Vagina (tissue), 2 donors: ENCODE results near the gene MAD1L1. TPM values are rescaled to one million over a fixed set of nuclear protein-coding genes. Genes with fewer than 3 reads are reported as not detected.

ENCODE experiments used
- DNase-seq, 2 donors: peaks; one replicate each; pipeline ENCODE4 v3.0.0-alpha.2; 2017; ENCODE audit errors: extremely low spot score in 2 of 2
- H3K27ac ChIP-seq: fragments of 200-600 bp; sonication (generic); one replicate; pipeline ENCODE4 v1.5.1; 2019
- H3K27me3 ChIP-seq: fragments of 200-600 bp; sonication (generic); one replicate; pipeline ENCODE4 v1.5.1; 2019
- H3K36me3 ChIP-seq, 2 donors: fragments of 200-600 bp; sonication (generic); one replicate each; pipeline ENCODE4 v1.5.1; 2017 to 2019
- H3K4me1 ChIP-seq: fragments of 200-600 bp; sonication (generic); one replicate; pipeline ENCODE4 v1.5.1; 2019
- H3K4me3 ChIP-seq, 2 donors: fragments of 200-600 bp; sonication (generic); 1 replicate in 1 of 2; 2 replicates in 1 of 2; pipeline ENCODE4 v1.5.1; 2016 to 2019
- H3K9me3 ChIP-seq: fragments of 200-600 bp; sonication (generic); one replicate; pipeline ENCODE4 v1.5.1; 2019
- CTCF ChIP-seq, 3 experiments: fragments of 450-650 bp in 2 of 3; fragments of 200-600 bp in 1 of 3; sonication (generic) in 1 of 3; IDR thresholded peaks; one replicate each; pipeline ENCODE4 v1.5.1; 2017 to 2019; ENCODE audit warnings: antibody characterized with exemption in 3 of 3, mild to moderate bottlenecking in 2 of 3, moderate library complexity in 2 of 3
- POLR2A ChIP-seq, 2 donors: fragments of 450-650 bp; IDR thresholded peaks; one replicate each; pipeline ENCODE4 v1.6.1; 2017; ENCODE audit warnings: antibody characterized with exemption in 2 of 2, mild to moderate bottlenecking in 2 of 2, moderate library complexity in 2 of 2
- POLR2AphosphoS5 ChIP-seq, 2 donors: sonication (generic); formaldehyde crosslinking; IDR thresholded peaks; one replicate each; pipeline ENCODE4 v1.9.0; 2017; ENCODE audit warnings: antibody characterized with exemption in 2 of 2, mild to moderate bottlenecking in 2 of 2, low read depth in 1 of 2; ENCODE audit not compliant: insufficient read depth in 1 of 2
- intact Hi-C: fragments of 100-400 bp; cut with DNase I; formaldehyde crosslinking; loops from one replicate; pipeline ENCODE4 v1.15.1; 2023
- total RNA-seq: library from RNA; depleted of rRNA; stranded (reverse); fragments of >200 nt; gene quantifications from one replicate; pipeline ENCODE4 v1.2.3, GENCODE V29; 2016

Gene MAD1L1
- total RNA-seq, 1 donor from 2014 or later: 62.4 TPM

GRCh38 chr7:1798191-1798590 lies 434.6 kb downstream of the MAD1L1 start:
- Histone ChIP-seq H3K4me3 (no peak overlapping the region), H3K36me3 (no peaks in the 10 kb centered on the region), H3K27ac (no peak overlapping the region), H3K9me3 (peaks cover 12% of the 10 kb centered on the region), H3K27me3 (no peaks in the 10 kb centered on the region), H3K4me1 (no peaks in the 10 kb centered on the region)
- TF ChIP-seq POLR2AphosphoS5 (IDR thresholded peaks at IDR 0.05; ENCODE audit: insufficient read depth in 1 of 2, low read depth in 1 of 2) (no peak), POLR2A (IDR thresholded peaks at IDR 0.05) (no peak), CTCF (IDR thresholded peaks at IDR 0.05) (no peak)
- intact Hi-C loops: no loop called here
- no peak for DNase-seq

GRCh38 chr7:1794888-1795542 lies 437.7 kb downstream of the MAD1L1 start:
- H3K4me1 ChIP-seq: no peaks in the 10 kb centered on the region
- H3K9me3 ChIP-seq: peaks cover 12% of the 10 kb centered on the region
- TF ChIP-seq CTCF (IDR thresholded peaks at IDR 0.05) (no peak), POLR2A (IDR thresholded peaks at IDR 0.05) (no peak), POLR2AphosphoS5 (IDR thresholded peaks at IDR 0.05; ENCODE audit: insufficient read depth in 1 of 2, low read depth in 1 of 2) (no peak)
- H3K27me3 ChIP-seq: no peaks in the 10 kb centered on the region
- H3K36me3 ChIP-seq: no peaks in the 10 kb centered on the region
- no peak overlapping the region for H3K27ac ChIP-seq
- H3K4me3 ChIP-seq: no peak overlapping the region
- intact Hi-C loops: no loop called here
- no peak for DNase-seq

- Histone ChIP-seq H3K36me3 (no peaks in the 10 kb centered on the region), H3K4me1 (peaks cover under 1% of the 10 kb centered on the region), H3K9me3 (no peaks in the 10 kb centered on the region), H3K27me3 (no peaks in the 10 kb centered on the region), H3K27ac (no peak overlapping the region), H3K4me3 (no peak overlapping the region)
- no peak for TF ChIP-seq POLR2AphosphoS5 (IDR thresholded peaks at IDR 0.05; ENCODE audit: insufficient read depth in 1 of 2, low read depth in 1 of 2)
- no peak for TF ChIP-seq POLR2A (IDR thresholded peaks at IDR 0.05)
- no peak for TF ChIP-seq CTCF (IDR thresholded peaks at IDR 0.05)
- intact Hi-C loops: no loop called here
- no peak for DNase-seq
These were observed 445.0 kb downstream of the MAD1L1 start for GRCh38 chr7:1787681-1788235.

GRCh38 chr7:1787241-1787640 lies 445.5 kb downstream of the MAD1L1 start:
- Histone ChIP-seq H3K27me3 (no peaks in the 10 kb centered on the region), H3K27ac (no peak overlapping the region), H3K36me3 (no peaks in the 10 kb centered on the region), H3K4me1 (peaks cover 5% of the 10 kb centered on the region), H3K4me3 (no peak overlapping the region), H3K9me3 (no peaks in the 10 kb centered on the region)
- DNase-seq: no peak
- TF ChIP-seq POLR2AphosphoS5 (IDR thresholded peaks at IDR 0.05; ENCODE audit: insufficient read depth in 1 of 2, low read depth in 1 of 2) (no peak), CTCF (IDR thresholded peaks at IDR 0.05) (no peak), POLR2A (IDR thresholded peaks at IDR 0.05) (no peak)
- intact Hi-C loops: no loop called here

- H3K36me3 ChIP-seq: no peaks in the 10 kb centered on the region
- intact Hi-C loops: no loop called here
- no peak for DNase-seq
- no peaks in the 10 kb centered on the region for H3K9me3 ChIP-seq
- no peak overlapping the region for H3K27ac ChIP-seq
- H3K4me3 ChIP-seq: no peak overlapping the region
- TF ChIP-seq POLR2A (IDR thresholded peaks at IDR 0.05): no peak
- TF ChIP-seq POLR2AphosphoS5 (IDR thresholded peaks at IDR 0.05; ENCODE audit: insufficient read depth in 1 of 2, low read depth in 1 of 2): no peak
- TF ChIP-seq CTCF (IDR thresholded peaks at IDR 0.05): no peak
- H3K4me1 ChIP-seq: peaks cover 10% of the 10 kb centered on the region
- no peaks in the 10 kb centered on the region for H3K27me3 ChIP-seq
These were observed 446.9 kb downstream of the MAD1L1 start for GRCh38 chr7:1785839-1786238.
